ENCODE data around the gene MYH14.
"Not testable (repeated sequence)": the region's sequence is repeated elsewhere in the genome, so short reads cannot be mapped to it uniquely, and the experiment has no call there.

MYH14 gene

GRCh38 chr19:50224986-50225747 lies 21.7 kb downstream of the MYH14 start:
- FAIRE-seq (no peak), DNase-seq (ENCODE audit: insufficient read length, low spot score) (no peak)
- TF ChIP-seq POLR2A (IDR thresholded peaks at IDR 0.05; ENCODE audit: low read depth, low read length), result no peak

- FAIRE-seq (no peak), DNase-seq (ENCODE audit: insufficient read length, low spot score) (no peak)
- TF ChIP-seq POLR2A (IDR thresholded peaks at IDR 0.05; ENCODE audit: low read depth, low read length), result no peak
These were observed 23.1 kb downstream of the MYH14 start for GRCh38 chr19:50226536-50226935.

GRCh38 chr19:50228153-50228552 lies 24.7 kb downstream of the MYH14 start:
- not testable (repeated sequence) for FAIRE-seq; DNase-seq (ENCODE audit: insufficient read length, low spot score)

GRCh38 chr19:50230379-50231351 lies 27.2 kb downstream of the MYH14 start:
- DNase-seq (ENCODE audit: insufficient read length, low spot score), result no peak
- FAIRE-seq, result no peak

GRCh38 chr19:50231417-50231816 lies 28.0 kb downstream of the MYH14 start:
- not testable (repeated sequence) for DNase-seq (ENCODE audit: insufficient read length, low spot score); FAIRE-seq

More at GRCh38 chr19:50230379-50231351, 27.2 kb downstream of the MYH14 start:
- no peak for TF ChIP-seq POLR2A (IDR thresholded peaks at IDR 0.05; ENCODE audit: low read depth, low read length)

- no peak for FAIRE-seq
- no peak for TF ChIP-seq POLR2A (IDR thresholded peaks at IDR 0.05; ENCODE audit: low read depth, low read length)
- no peak for DNase-seq (ENCODE audit: insufficient read length, low spot score)
These were observed 28.4 kb downstream of the MYH14 start for GRCh38 chr19:50231821-50232220.

GRCh38 chr19:50232600-50232999 lies 29.2 kb downstream of the MYH14 start:
- TF ChIP-seq POLR2A (IDR thresholded peaks at IDR 0.05; ENCODE audit: low read depth, low read length), result no peak
- FAIRE-seq (no peak), DNase-seq (ENCODE audit: insufficient read length, low spot score) (no peak)

- TF ChIP-seq POLR2A (IDR thresholded peaks at IDR 0.05; ENCODE audit: low read depth, low read length), result no peak
- DNase-seq (ENCODE audit: insufficient read length, low spot score), result no peak
- no peak for FAIRE-seq
These were observed 30.0 kb downstream of the MYH14 start for GRCh38 chr19:50233308-50233910.

GRCh38 chr19:50237493-50237892 lies 34.1 kb downstream of the MYH14 start:
- DNase-seq (ENCODE audit: insufficient read length, low spot score); FAIRE-seq: not testable (repeated sequence)

GRCh38 chr19:50238043-50238442 lies 34.6 kb downstream of the MYH14 start:
- DNase-seq (ENCODE audit: insufficient read length, low spot score) (no peak), FAIRE-seq (no peak)
- TF ChIP-seq POLR2A (IDR thresholded peaks at IDR 0.05; ENCODE audit: low read depth, low read length), result no peak

GRCh38 chr19:50239921-50240590 lies 36.6 kb downstream of the MYH14 start:
- no peak for FAIRE-seq
- no peak for DNase-seq (ENCODE audit: insufficient read length, low spot score)
- no peak for TF ChIP-seq POLR2A (IDR thresholded peaks at IDR 0.05; ENCODE audit: low read depth, low read length)

GRCh38 chr19:50242581-50242980 lies 39.2 kb downstream of the MYH14 start:
- FAIRE-seq (no peak), DNase-seq (ENCODE audit: insufficient read length, low spot score) (no peak)
- no peak for TF ChIP-seq POLR2A (IDR thresholded peaks at IDR 0.05; ENCODE audit: low read depth, low read length)

GRCh38 chr19:50244695-50245094 lies 41.3 kb downstream of the MYH14 start:
- DNase-seq (ENCODE audit: insufficient read length, low spot score), result no peak
- no peak for FAIRE-seq
- no peak for TF ChIP-seq POLR2A (IDR thresholded peaks at IDR 0.05; ENCODE audit: low read depth, low read length)

GRCh38 chr19:50248413-50248812 lies 45.0 kb downstream of the MYH14 start:
- DNase-seq (ENCODE audit: insufficient read length, low spot score) (no peak), FAIRE-seq (no peak)
- no peak for TF ChIP-seq POLR2A (IDR thresholded peaks at IDR 0.05; ENCODE audit: low read depth, low read length)
